Activated CD4-positive, alpha-beta T cell treated with anti-CD3 and anti-CD28 coated beads, Interleukin-2, amount 10 ng/mL, durations not matched to agents 7 days and 5 days (primary cell): ENCODE measurements around the gene ARMC6. TPM values are rescaled to one million over a fixed set of nuclear protein-coding genes. Genes with fewer than 3 reads are reported as not detected.
"Not testable (repeated sequence)": the region's sequence is repeated elsewhere in the genome, so short reads cannot be mapped to it uniquely, and the experiment has no call there.

ENCODE experiments used
- CTCF ChIA-PET: fragments of 350-600 bp; sonication (Branson Sonifier 250); formaldehyde crosslinking; loops from one replicate; lab custom pipeline; 2021; ENCODE audit warnings: antibody characterized with exemption; lab: Charles Lee
- POLR2A ChIA-PET: fragments of 350-600 bp; sonication (Branson Sonifier 250); formaldehyde crosslinking; loops from one replicate; lab custom pipeline; 2021; ENCODE audit warnings: antibody characterized with exemption; lab: Charles Lee
- DNase-seq: peaks from one replicate; pipeline ENCODE4 v3.0.0-alpha.2; 2020
- H3K27ac Mint-ChIP-seq: one replicate; pipeline ENCODE4 v1.8.0; 2021; ENCODE audit warnings: mild to moderate bottlenecking, moderate library complexity, mixed read lengths
- H3K27me3 Mint-ChIP-seq: one replicate; pipeline ENCODE4 v1.8.0; 2021; ENCODE audit warnings: mixed read lengths
- H3K36me3 Mint-ChIP-seq: one replicate; pipeline ENCODE4 v1.8.0; 2021; ENCODE audit warnings: low read depth, mixed read lengths
- H3K4me1 Mint-ChIP-seq: one replicate; pipeline ENCODE4 v1.8.0; 2021; ENCODE audit warnings: mixed read lengths
- H3K4me3 Mint-ChIP-seq: one replicate; pipeline ENCODE4 v1.8.0; 2021; ENCODE audit warnings: mild to moderate bottlenecking, moderate library complexity, mixed read lengths
- H3K9me3 Mint-ChIP-seq: one replicate; pipeline ENCODE4 v1.8.0; 2021; ENCODE audit warnings: mixed read lengths
- total RNA-seq, 2 experiments: library from RNA; stranded (reverse); gene quantifications; one replicate each; pipeline ENCODE4 v1.2.3, GENCODE V29; 2021

Gene ARMC6
- total RNA-seq, 2 experiments from 2014 or later, result 38.6 to 39.3 TPM

- DNase-seq, result no peak
- Mint-ChIP-seq H3K4me3 (no peak overlapping the region), H3K27me3 (no peaks in the 10 kb centered on the region), H3K27ac (no peak overlapping the region), H3K9me3 (no peaks in the 10 kb centered on the region), H3K4me1 (peaks cover 21% of the 10 kb centered on the region), H3K36me3 (peaks cover 40% of the 10 kb centered on the region)
- ChIA-PET POLR2A (no interaction called here), CTCF (interaction anchor here (0.6 to 0.7 kb wide), 2 partner anchors 35 to 592 kb away, joined by 4 read pairs; no protein-coding TSS in a partner anchor)
These were observed 36.5 kb upstream of the ARMC6 start for GRCh38 chr19:18996796-18997394.

GRCh38 chr19:18998276-18998675 lies 35.1 kb upstream of the ARMC6 start:
- peaks cover 21% of the 10 kb centered on the region for H3K4me1 Mint-ChIP-seq
- H3K4me3 Mint-ChIP-seq, result no peak overlapping the region
- ChIA-PET CTCF (interaction anchor here (1.3 kb wide), 1 partner anchor 11 kb away, joined by 4 read pairs; no protein-coding TSS in a partner anchor), POLR2A (no interaction called here)
- peaks cover 43% of the 10 kb centered on the region for H3K36me3 Mint-ChIP-seq
- H3K27ac Mint-ChIP-seq, result no peak overlapping the region
- no peaks in the 10 kb centered on the region for H3K9me3 Mint-ChIP-seq
- no peaks in the 10 kb centered on the region for H3K27me3 Mint-ChIP-seq
- DNase-seq, result no peak

GRCh38 chr19:18999016-18999758 lies 34.2 kb upstream of the ARMC6 start:
- H3K27me3 Mint-ChIP-seq, result no peaks in the 10 kb centered on the region
- H3K4me1 Mint-ChIP-seq, result peaks cover 21% of the 10 kb centered on the region
- H3K4me3 Mint-ChIP-seq, result no peak overlapping the region
- no peak overlapping the region for H3K27ac Mint-ChIP-seq
- peaks cover 39% of the 10 kb centered on the region for H3K36me3 Mint-ChIP-seq
- CTCF ChIA-PET, result interaction anchor here (0.6 to 1.3 kb wide), 2 partner anchors 12 to 33 kb away, joined by 3 to 4 read pairs; no protein-coding TSS in a partner anchor
- POLR2A ChIA-PET, result no interaction called here
- no peaks in the 10 kb centered on the region for H3K9me3 Mint-ChIP-seq
- no peak for DNase-seq

- CTCF ChIA-PET, result interaction anchor here (1.3 kb wide), 1 partner anchor 13 kb away, joined by 4 read pairs; no protein-coding TSS in a partner anchor
These were observed 33.3 kb upstream of the ARMC6 start for GRCh38 chr19:18999896-19000620.

GRCh38 chr19:19004144-19004543 lies 29.3 kb upstream of the ARMC6 start:
- H3K27me3 Mint-ChIP-seq, result no peaks in the 10 kb centered on the region
- DNase-seq, result no peak
- CTCF ChIA-PET, result no interaction called here
- peaks cover 61% of the 10 kb centered on the region for H3K36me3 Mint-ChIP-seq
- H3K4me3 Mint-ChIP-seq, result no peak overlapping the region
- no peaks in the 10 kb centered on the region for H3K9me3 Mint-ChIP-seq
- H3K4me1 Mint-ChIP-seq, result peaks cover 13% of the 10 kb centered on the region
- H3K27ac Mint-ChIP-seq, result no peak overlapping the region
- POLR2A ChIA-PET, result no interaction called here

More at GRCh38 chr19:18999896-19000620, 33.3 kb upstream of the ARMC6 start:
- POLR2A ChIA-PET, result interaction anchor here (0.6 kb wide), 1 partner anchor 72 kb away, joined by 4 read pairs; no protein-coding TSS in a partner anchor
- no peaks in the 10 kb centered on the region for H3K9me3 Mint-ChIP-seq
- no peak overlapping the region for H3K4me3 Mint-ChIP-seq
- DNase-seq, result no peak
- H3K27me3 Mint-ChIP-seq, result no peaks in the 10 kb centered on the region
- H3K27ac Mint-ChIP-seq, result peak overlapping the region; percentile 20
- peaks cover 43% of the 10 kb centered on the region for H3K36me3 Mint-ChIP-seq
- peaks cover 21% of the 10 kb centered on the region for H3K4me1 Mint-ChIP-seq

- DNase-seq, result no peak
- Mint-ChIP-seq H3K4me1 (no peaks in the 10 kb centered on the region), H3K27ac (no peak overlapping the region), H3K9me3 (no peaks in the 10 kb centered on the region), H3K4me3 (no peak overlapping the region), H3K36me3 (peaks cover 58% of the 10 kb centered on the region), H3K27me3 (no peaks in the 10 kb centered on the region)
- CTCF ChIA-PET, result no interaction called here
- POLR2A ChIA-PET, result no interaction called here
These were observed 27.2 kb upstream of the ARMC6 start for GRCh38 chr19:19006213-19006612.

- Mint-ChIP-seq H3K4me3 (no peak overlapping the region), H3K4me1 (no peaks in the 10 kb centered on the region), H3K9me3 (no peaks in the 10 kb centered on the region), H3K27ac (no peak overlapping the region), H3K36me3 (peaks cover 45% of the 10 kb centered on the region), H3K27me3 (no peaks in the 10 kb centered on the region)
- ChIA-PET POLR2A (no interaction called here), CTCF (interaction anchor here (1.9 kb wide), 1 partner anchor 12 kb away, joined by 5 read pairs; no protein-coding TSS in a partner anchor)
- DNase-seq, result no peak
These were observed 23.5 kb upstream of the ARMC6 start for GRCh38 chr19:19009951-19010350.

- no peaks in the 10 kb centered on the region for H3K4me1 Mint-ChIP-seq
- no peaks in the 10 kb centered on the region for H3K27me3 Mint-ChIP-seq
- no peak for DNase-seq
- POLR2A ChIA-PET, result no interaction called here
- H3K36me3 Mint-ChIP-seq, result peaks cover 42% of the 10 kb centered on the region
- no peak overlapping the region for H3K4me3 Mint-ChIP-seq
- H3K27ac Mint-ChIP-seq, result no peak overlapping the region
- CTCF ChIA-PET, result interaction anchor here (0.6 to 1.9 kb wide), 2 partner anchors 11 to 873 kb away, joined by 5 read pairs; no protein-coding TSS in a partner anchor
- no peaks in the 10 kb centered on the region for H3K9me3 Mint-ChIP-seq
These were observed 22.9 kb upstream of the ARMC6 start for GRCh38 chr19:19010551-19010950.

GRCh38 chr19:19021115-19021514 lies 12.3 kb upstream of the ARMC6 start:
- Mint-ChIP-seq H3K36me3 (peaks cover 58% of the 10 kb centered on the region), H3K27ac (no peak overlapping the region), H3K4me1 (peaks cover 27% of the 10 kb centered on the region), H3K9me3 (no peaks in the 10 kb centered on the region), H3K4me3 (no peak overlapping the region), H3K27me3 (no peaks in the 10 kb centered on the region)
- no peak for DNase-seq
- ChIA-PET CTCF (interaction anchor here (0.6 to 1.7 kb wide), 2 partner anchors 11 to 697 kb away, joined by 4 to 5 read pairs; no protein-coding TSS in a partner anchor), POLR2A (no interaction called here)

GRCh38 chr19:19022380-19022961 lies 10.9 kb upstream of the ARMC6 start:
- ChIA-PET POLR2A (no interaction called here), CTCF (interaction anchor here (0.5 to 1.7 kb wide), 4 partner anchors 13 to 102 kb away, joined by 3 to 5 read pairs (median 3); no protein-coding TSS in a partner anchor)
- DNase-seq, result no peak
- Mint-ChIP-seq H3K4me1 (peaks cover 31% of the 10 kb centered on the region), H3K27ac (peak overlapping the region; percentile 48), H3K9me3 (no peaks in the 10 kb centered on the region), H3K4me3 (no peak overlapping the region), H3K27me3 (no peaks in the 10 kb centered on the region), H3K36me3 (peaks cover 57% of the 10 kb centered on the region)

- H3K27me3 Mint-ChIP-seq, H3K27ac Mint-ChIP-seq, H3K9me3 Mint-ChIP-seq, H3K4me3 Mint-ChIP-seq, POLR2A ChIA-PET, DNase-seq: not testable (repeated sequence)
- CTCF ChIA-PET, result interaction anchor here (0.6 to 1.1 kb wide), 2 partner anchors 36 to 271 kb away, joined by 3 to 5 read pairs; no protein-coding TSS in a partner anchor
- Mint-ChIP-seq H3K36me3 (peaks cover 57% of the 10 kb centered on the region), H3K4me1 (peaks cover 31% of the 10 kb centered on the region)
These were observed 10.0 kb upstream of the ARMC6 start for GRCh38 chr19:19023376-19023775.

GRCh38 chr19:19025861-19026260 lies 7.5 kb upstream of the ARMC6 start:
- Mint-ChIP-seq H3K27ac (no peak overlapping the region), H3K9me3 (no peaks in the 10 kb centered on the region), H3K4me3 (no peak overlapping the region), H3K27me3 (no peaks in the 10 kb centered on the region), H3K36me3 (peaks cover 61% of the 10 kb centered on the region), H3K4me1 (peaks cover 35% of the 10 kb centered on the region)
- POLR2A ChIA-PET, result no interaction called here
- DNase-seq, result no peak
- CTCF ChIA-PET, result no interaction called here
